MM.1S (cell line): Measurements from ENCODE around the gene COX7A1.

Experiments
- EZH2 ChIP-seq: fragments of 300-600 bp; sonication (generic); optimal IDR thresholded peaks from 2 replicates; pipeline ENCODE3; 2017; ENCODE audit warnings: low read depth, mild to moderate bottlenecking, antibody characterized with exemption, low read length, mixed read lengths
- EZH2phosphoT487 ChIP-seq: fragments of 300-600 bp; sonication (generic); IDR thresholded peaks from 2 replicates; pipeline ENCODE4 v1.6.1; 2018; ENCODE audit warnings: antibody characterized with exemption, low read length
- TF ChIP-seq, protein P1 (sequence below): fragments of 300-600 bp; sonication (generic); IDR thresholded peaks from 2 replicates; pipeline ENCODE4 v1.5.1; 2016; ENCODE audit warnings: antibody characterized with exemption, low read length, mixed read lengths

GRCh38 chr19:36152019-36152351, 262 bp downstream of the COX7A1 start:
- TF ChIP-seq EZH2, result no peak
- TF ChIP-seq, protein P1, sequence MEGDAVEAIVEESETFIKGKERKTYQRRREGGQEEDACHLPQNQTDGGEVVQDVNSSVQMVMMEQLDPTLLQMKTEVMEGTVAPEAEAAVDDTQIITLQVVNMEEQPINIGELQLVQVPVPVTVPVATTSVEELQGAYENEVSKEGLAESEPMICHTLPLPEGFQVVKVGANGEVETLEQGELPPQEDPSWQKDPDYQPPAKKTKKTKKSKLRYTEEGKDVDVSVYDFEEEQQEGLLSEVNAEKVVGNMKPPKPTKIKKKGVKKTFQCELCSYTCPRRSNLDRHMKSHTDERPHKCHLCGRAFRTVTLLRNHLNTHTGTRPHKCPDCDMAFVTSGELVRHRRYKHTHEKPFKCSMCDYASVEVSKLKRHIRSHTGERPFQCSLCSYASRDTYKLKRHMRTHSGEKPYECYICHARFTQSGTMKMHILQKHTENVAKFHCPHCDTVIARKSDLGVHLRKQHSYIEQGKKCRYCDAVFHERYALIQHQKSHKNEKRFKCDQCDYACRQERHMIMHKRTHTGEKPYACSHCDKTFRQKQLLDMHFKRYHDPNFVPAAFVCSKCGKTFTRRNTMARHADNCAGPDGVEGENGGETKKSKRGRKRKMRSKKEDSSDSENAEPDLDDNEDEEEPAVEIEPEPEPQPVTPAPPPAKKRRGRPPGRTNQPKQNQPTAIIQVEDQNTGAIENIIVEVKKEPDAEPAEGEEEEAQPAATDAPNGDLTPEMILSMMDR, result no peak
- no peak for TF ChIP-seq EZH2phosphoT487
